HEK293T (cell line): ENCODE results near the gene DNAH14.

ENCODE experiments used
- BHLHE40 ChIP-seq: fragments of 450-650 bp; IDR thresholded peaks from 2 replicates; pipeline ENCODE4 v1.6.1; 2016; ENCODE audit warnings: mild to moderate bottlenecking, moderate library complexity, borderline replicate concordance
- FOXK2 ChIP-seq: fragments of 450-650 bp; IDR thresholded peaks from 2 replicates; pipeline ENCODE4 v1.6.1; 2016; ENCODE audit warnings: mild to moderate bottlenecking
- LEF1 ChIP-seq: fragments of 450-650 bp; IDR thresholded peaks from 2 replicates; pipeline ENCODE4 v1.6.1; 2017; ENCODE audit warnings: mild to moderate bottlenecking, borderline replicate concordance

- TF ChIP-seq BHLHE40: no peak
- no peak for TF ChIP-seq LEF1
- TF ChIP-seq FOXK2: no peak
Observed at GRCh38 chr1:225070972-225071371, 141.5 kb downstream of the DNAH14 start.
